ENCODE measurements around the gene BAMBI.

Gene BAMBI

GRCh38 chr10:28709001-28709710 lies 31.8 kb downstream of the BAMBI start:
- DNase-seq, result no peak

GRCh38 chr10:28710202-28710886 lies 33.0 kb downstream of the BAMBI start:
- no peak for DNase-seq

GRCh38 chr10:28711041-28711440 lies 33.7 kb downstream of the BAMBI start:
- DNase-seq, result no peak

- DNase-seq, result no peak
Measured at GRCh38 chr10:28711776-28712175, 34.5 kb downstream of the BAMBI start.

- DNase-seq, result no peak
Measured at GRCh38 chr10:28713626-28714352, 36.5 kb downstream of the BAMBI start.

- no peak for DNase-seq
Measured at GRCh38 chr10:28714401-28715053, 37.2 kb downstream of the BAMBI start.

GRCh38 chr10:28715246-28715645 lies 37.9 kb downstream of the BAMBI start:
- no peak for DNase-seq

GRCh38 chr10:28715757-28716156 lies 38.4 kb downstream of the BAMBI start:
- DNase-seq, result no peak

GRCh38 chr10:28716748-28717147 lies 39.4 kb downstream of the BAMBI start:
- DNase-seq, result no peak

GRCh38 chr10:28717656-28718201 lies 40.4 kb downstream of the BAMBI start:
- no peak for DNase-seq

GRCh38 chr10:28719789-28720436 lies 42.6 kb downstream of the BAMBI start:
- DNase-seq, result no peak

- DNase-seq, result no peak
Measured at GRCh38 chr10:28721318-28721951, 44.1 kb downstream of the BAMBI start.

GRCh38 chr10:28722065-28722803 lies 44.9 kb downstream of the BAMBI start:
- DNase-seq, result no peak

GRCh38 chr10:28728366-28728765 lies 51.0 kb downstream of the BAMBI start:
- no peak for DNase-seq

GRCh38 chr10:28730031-28730778 lies 52.9 kb downstream of the BAMBI start:
- DNase-seq, result no peak

GRCh38 chr10:28732091-28732490 lies 54.8 kb downstream of the BAMBI start:
- no peak for DNase-seq
